Neutrophil (primary cell): ENCODE measurements around the gene TP73.

Experiments used
- H3K27ac ChIP-seq: fragments of 200-600 bp; sonication (generic); 2 replicates; pipeline ENCODE4 v1.5.1; 2016; ENCODE audit warnings: mild to moderate bottlenecking, moderate library complexity
- H3K27me3 ChIP-seq: fragments of 200-600 bp; sonication (generic); 2 replicates; pipeline ENCODE4 v1.6.0; 2016; ENCODE audit warnings: mild to moderate bottlenecking
- H3K36me3 ChIP-seq: fragments of 200-600 bp; sonication (generic); 2 replicates; pipeline ENCODE4 v1.5.1; 2017
- H3K4me1 ChIP-seq, 2 experiments: fragments of 200-600 bp in 1 of 2; sonication (generic) in 1 of 2; 1 replicate in 1 of 2; 2 replicates in 1 of 2; pipeline versions ENCODE4 v1.5.1 to v1.6.1; 2013 to 2016; ENCODE audit warnings: low read depth in 1 of 2, low read length in 1 of 2, mild to moderate bottlenecking in 1 of 2, moderate library complexity in 1 of 2; ENCODE audit not compliant: control insufficient read depth in 1 of 2, insufficient read depth in 1 of 2
- H3K4me3 ChIP-seq, 2 experiments: fragments of 200-600 bp in 1 of 2; sonication (generic) in 1 of 2; 1 replicate in 1 of 2; 2 replicates in 1 of 2; pipeline ENCODE4 v1.5.1; 2013 to 2016; ENCODE audit warnings: low read depth in 1 of 2, low read length in 1 of 2, mild to moderate bottlenecking in 1 of 2, moderate library complexity in 1 of 2
- H3K9me3 ChIP-seq: fragments of 200-600 bp; sonication (generic); 2 replicates; pipeline ENCODE4 v1.5.1; 2016
- CTCF ChIP-seq: fragments of 200-600 bp; sonication (generic); IDR thresholded peaks from 2 replicates; pipeline ENCODE4 v1.5.1; 2016; ENCODE audit warnings: antibody characterized with exemption

Gene TP73

DNA sequence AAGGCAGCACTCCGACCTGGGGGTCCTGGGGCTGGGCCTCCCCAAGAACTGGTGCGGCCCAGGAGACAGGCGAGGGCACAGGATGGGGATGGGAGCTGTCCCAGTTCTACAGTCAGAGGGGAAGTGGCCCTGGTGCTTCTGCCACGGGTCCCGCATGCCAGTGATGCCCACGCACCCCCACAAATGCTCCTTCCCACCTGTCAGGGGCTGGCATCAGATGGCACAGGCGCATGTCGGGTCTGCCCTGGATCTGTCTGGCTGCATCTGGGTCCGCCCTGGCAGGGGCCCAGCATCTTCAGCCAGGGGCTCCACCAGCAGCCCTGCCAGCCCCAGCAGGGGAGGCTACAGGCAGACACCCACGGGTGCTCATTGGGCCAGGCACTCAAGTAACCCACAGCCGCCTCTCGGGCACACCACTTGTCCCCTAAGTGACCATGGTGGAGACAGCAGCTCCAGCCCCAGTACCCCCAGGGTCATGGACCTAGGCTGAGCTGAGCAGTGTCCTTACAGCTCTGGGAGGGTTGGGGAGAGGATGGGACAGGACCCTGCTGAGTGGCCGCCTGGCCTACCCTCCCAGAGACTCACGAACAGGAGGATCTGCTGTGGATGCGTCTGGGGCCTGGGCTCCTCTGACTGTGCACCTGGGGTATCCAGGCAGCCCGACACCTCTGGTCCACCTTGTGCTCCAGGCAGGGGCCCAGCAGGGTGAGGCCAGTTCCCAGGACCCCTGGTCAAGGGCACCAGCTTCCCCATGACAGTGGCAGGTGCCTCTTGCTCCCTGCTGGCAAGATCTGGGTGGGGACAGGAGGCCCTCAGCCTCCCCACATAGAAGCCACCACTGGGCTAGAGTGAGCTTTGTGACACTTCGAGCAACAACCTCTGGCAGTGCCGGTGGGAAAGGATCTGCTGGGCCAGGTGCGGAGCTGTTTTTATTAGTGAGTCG is 125.6 kb downstream of the TP73 start:
- Histone ChIP-seq H3K4me1 (peaks cover 3 to 7% of the 10 kb centered on the region in 2 experiments), H3K4me3 (no peak overlapping the region), H3K27me3 (peaks cover 27% of the 10 kb centered on the region), H3K27ac (no peak overlapping the region), H3K9me3 (no peaks in the 10 kb centered on the region), H3K36me3 (peaks cover 55% of the 10 kb centered on the region)
- no peak for TF ChIP-seq CTCF

DNA sequence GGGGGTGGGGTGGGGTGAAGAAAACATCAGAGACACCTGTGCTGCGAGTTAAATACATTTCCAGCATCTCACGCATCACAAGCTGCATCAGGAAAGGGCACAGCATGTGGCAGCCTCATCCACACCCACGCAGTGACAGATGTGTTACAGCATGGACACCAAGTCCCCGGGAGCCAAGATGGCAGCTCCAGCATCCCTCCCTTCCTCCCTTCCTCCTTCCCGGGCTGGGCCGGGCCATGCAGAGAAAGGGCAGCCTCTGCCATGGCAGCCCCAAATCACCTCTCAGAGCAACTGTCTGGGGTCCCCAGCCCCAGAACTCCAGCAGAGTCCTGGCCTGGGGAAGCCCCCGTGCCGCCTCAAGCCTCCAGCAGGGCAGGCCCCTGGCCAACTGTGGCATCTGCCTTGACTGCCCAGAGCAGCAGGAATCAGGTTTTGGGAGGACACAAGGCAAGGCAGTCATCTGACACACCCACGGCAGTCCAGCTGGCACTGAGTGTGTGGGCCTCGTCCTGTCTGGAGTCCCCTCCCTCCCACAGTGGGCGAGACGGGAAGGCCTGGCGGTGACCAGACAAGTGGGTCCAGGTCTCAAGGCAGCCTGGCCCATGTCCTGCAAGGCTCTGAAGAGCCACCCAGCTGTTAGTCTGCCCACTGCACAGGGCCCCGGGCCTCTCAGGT is 126.4 kb downstream of the TP73 start:
- Histone ChIP-seq H3K4me3 (no peak overlapping the region), H3K27me3 (peaks cover 19% of the 10 kb centered on the region), H3K9me3 (no peaks in the 10 kb centered on the region), H3K36me3 (peaks cover 63% of the 10 kb centered on the region), H3K4me1 (peaks cover 3 to 7% of the 10 kb centered on the region in 2 experiments), H3K27ac (no peak overlapping the region)
- TF ChIP-seq CTCF, result no peak

- H3K4me3 ChIP-seq, result no peak overlapping the region
- H3K27ac ChIP-seq, result no peak overlapping the region
- TF ChIP-seq CTCF, result no peak
- peaks cover 3 to 7% of the 10 kb centered on the region in 2 experiments for H3K4me1 ChIP-seq
- H3K27me3 ChIP-seq, result peaks cover 13% of the 10 kb centered on the region
- peaks cover 69% of the 10 kb centered on the region for H3K36me3 ChIP-seq
- no peaks in the 10 kb centered on the region for H3K9me3 ChIP-seq
These were observed 127.1 kb downstream of the TP73 start for GRCh38 chr1:3779265-3779911.

DNA sequence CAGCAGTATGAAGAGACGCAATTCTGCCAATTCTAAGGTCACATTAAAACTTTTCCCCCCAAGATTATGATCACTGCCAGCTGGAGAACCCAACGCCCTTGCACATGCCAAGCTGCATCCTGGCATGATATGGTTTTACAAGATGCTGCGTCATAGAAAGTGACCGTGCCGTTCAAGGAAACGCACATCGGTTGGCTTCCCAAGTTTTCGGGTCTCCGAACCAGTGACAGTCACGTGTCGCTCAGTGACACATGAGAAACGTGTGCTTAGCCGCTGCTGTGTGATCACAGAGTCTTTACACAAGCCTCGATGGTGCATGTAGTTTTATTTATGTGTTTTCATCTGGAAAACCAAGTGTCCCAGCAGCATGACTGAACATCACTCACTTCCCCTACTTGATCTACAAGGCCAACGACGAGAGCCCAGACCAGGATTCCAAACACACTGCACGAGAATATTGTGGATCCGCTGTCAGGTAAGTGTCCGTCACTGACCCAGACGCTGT is 127.6 kb downstream of the TP73 start:
- H3K27me3 ChIP-seq, result peaks cover 7% of the 10 kb centered on the region
- H3K36me3 ChIP-seq, result peaks cover 75% of the 10 kb centered on the region
- H3K4me1 ChIP-seq, result peaks cover 3 to 7% of the 10 kb centered on the region in 2 experiments
- TF ChIP-seq CTCF, result no peak
- H3K9me3 ChIP-seq, result no peaks in the 10 kb centered on the region
- no peak overlapping the region for H3K27ac ChIP-seq
- H3K4me3 ChIP-seq, result no peak overlapping the region

GRCh38 chr1:3780901-3781300 is 128.6 kb downstream of the TP73 start:
- Histone ChIP-seq H3K9me3 (no peaks in the 10 kb centered on the region), H3K27me3 (no peaks in the 10 kb centered on the region), H3K4me3 (no peak overlapping the region), H3K27ac (no peak overlapping the region), H3K4me1 (no peaks in the 10 kb centered on the region), H3K36me3 (peaks cover 84% of the 10 kb centered on the region)
- TF ChIP-seq CTCF, result no peak
